Measurements from ENCODE around the gene NF2.
"Not testable (repeated sequence)": the region's sequence is repeated elsewhere in the genome, so short reads cannot be mapped to it uniquely, and the experiment has no call there.

- not testable (repeated sequence) for TF ChIP-seq CTCF (IDR thresholded peaks at IDR 0.05; ENCODE audit: low read depth, low read length, poor library complexity, severe bottlenecking); EZH2phosphoT487 (IDR thresholded peaks at IDR 0.05; ENCODE audit: borderline replicate concordance, low read length)
Measured at GRCh38 chr22:29586193-29586705, 17.2 kb upstream of the NF2 start.
